ENCODE measurements around the gene PDE4B.

- no peak for TF ChIP-seq EZH2 (IDR thresholded peaks at IDR 0.05; ENCODE audit: borderline replicate concordance, control insufficient read depth, low read depth, low read length)
- no peak for TF ChIP-seq TAF1 (IDR thresholded peaks at IDR 0.05; ENCODE audit: borderline replicate concordance, low read depth, low read length)
- no peak for TF ChIP-seq CBX5 (IDR thresholded peaks at IDR 0.05; ENCODE audit: low read depth)
- TF ChIP-seq, protein P1, sequence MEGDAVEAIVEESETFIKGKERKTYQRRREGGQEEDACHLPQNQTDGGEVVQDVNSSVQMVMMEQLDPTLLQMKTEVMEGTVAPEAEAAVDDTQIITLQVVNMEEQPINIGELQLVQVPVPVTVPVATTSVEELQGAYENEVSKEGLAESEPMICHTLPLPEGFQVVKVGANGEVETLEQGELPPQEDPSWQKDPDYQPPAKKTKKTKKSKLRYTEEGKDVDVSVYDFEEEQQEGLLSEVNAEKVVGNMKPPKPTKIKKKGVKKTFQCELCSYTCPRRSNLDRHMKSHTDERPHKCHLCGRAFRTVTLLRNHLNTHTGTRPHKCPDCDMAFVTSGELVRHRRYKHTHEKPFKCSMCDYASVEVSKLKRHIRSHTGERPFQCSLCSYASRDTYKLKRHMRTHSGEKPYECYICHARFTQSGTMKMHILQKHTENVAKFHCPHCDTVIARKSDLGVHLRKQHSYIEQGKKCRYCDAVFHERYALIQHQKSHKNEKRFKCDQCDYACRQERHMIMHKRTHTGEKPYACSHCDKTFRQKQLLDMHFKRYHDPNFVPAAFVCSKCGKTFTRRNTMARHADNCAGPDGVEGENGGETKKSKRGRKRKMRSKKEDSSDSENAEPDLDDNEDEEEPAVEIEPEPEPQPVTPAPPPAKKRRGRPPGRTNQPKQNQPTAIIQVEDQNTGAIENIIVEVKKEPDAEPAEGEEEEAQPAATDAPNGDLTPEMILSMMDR (IDR thresholded peaks at IDR 0.05 in 2 of 3, conservative IDR thresholded peaks at IDR 0.05 in 1 of 3; ENCODE audit: control insufficient read depth in 2 of 3, extremely low read depth in 1 of 3, insufficient read depth in 1 of 3, low read depth in 3 of 3, low read length in 3 of 3) = no peak
- TF ChIP-seq YY1 (IDR thresholded peaks at IDR 0.05; ENCODE audit: low read depth, low read length) = no peak
- no peak for TF ChIP-seq KDM1A (IDR thresholded peaks at IDR 0.05; ENCODE audit: borderline replicate concordance)
- TF ChIP-seq GABPA (IDR thresholded peaks at IDR 0.05; ENCODE audit: low read depth) = no peak
- no peak for TF ChIP-seq CEBPB (IDR thresholded peaks at IDR 0.05; ENCODE audit: borderline replicate concordance in 1 of 2, low read depth in 2 of 2, low read length in 2 of 2)
- no peak for TF ChIP-seq RAD21 (IDR thresholded peaks at IDR 0.05; ENCODE audit: insufficient read depth, low read depth, low read length)
- no peak for TF ChIP-seq POU2F2 (IDR thresholded peaks at IDR 0.05; ENCODE audit: borderline replicate concordance, low read depth, low read length)
- TF ChIP-seq RFX5 (IDR thresholded peaks at IDR 0.05; ENCODE audit: low read depth, low read length) = no peak
Observed at GRCh38 chr1:65979136-65980044, 186.7 kb downstream of the PDE4B start.

Measured in GM12878 (cell line).